K562 (cell line): ENCODE data around the gene SOX18. TPM values are rescaled to one million over a fixed set of nuclear protein-coding genes. Genes with fewer than 3 reads are reported as not detected.

ENCODE experiments used
- HOXB6 ChIP-seq: fragments of 250-450 bp; sonication (Bioruptor Pico); IDR thresholded peaks from 2 replicates; pipeline ENCODE4 v1.5.1; 2022; ENCODE audit warnings: mild to moderate bottlenecking, borderline replicate concordance
- KDM2B ChIP-seq: fragments of 250-450 bp; sonication (Bioruptor Pico); IDR thresholded peaks from 2 replicates; pipeline ENCODE4 v1.8.0; 2021; ENCODE audit warnings: mild to moderate bottlenecking, moderate library complexity
- POLR2G ChIP-seq: fragments of 200-400 bp; formaldehyde crosslinking; IDR thresholded peaks from 2 replicates; pipeline ENCODE4 v1.6.1; 2017; ENCODE audit warnings: low read depth, mild to moderate bottlenecking, antibody characterized with exemption, low read length, moderate library complexity
- SMARCA4 ChIP-seq: fragments of 450-650 bp; IDR thresholded peaks from 2 replicates; pipeline ENCODE4 v1.6.1; 2016
- ZBTB40 ChIP-seq, 2 experiments: fragments of 450-650 bp in 1 of 2; sonication (generic) in 1 of 2; formaldehyde crosslinking in 1 of 2; IDR thresholded peaks; 2 replicates each; pipeline versions ENCODE4 v1.7.1 to v1.9.0; 2016 to 2022; ENCODE audit warnings: inconsistent platforms in 1 of 2, mild to moderate bottlenecking in 1 of 2, missing genetic modification reagents in 1 of 2
- ZNF23 ChIP-seq: fragments of 250-450 bp; sonication (Bioruptor Pico); IDR thresholded peaks from 2 replicates; pipeline ENCODE4 v1.4.0; 2020; ENCODE audit warnings: mild to moderate bottlenecking
- polyA plus RNA-seq, 8 experiments: library from polyadenylated mRNA; depleted of rRNA in 4 of 8; stranded (reverse) in 5 of 8; unstranded in 3 of 8; fragments of >200 nt; fragmentation: Nextera tagmentation in 2 of 8; fragmentation: Illumina TruSeq in 1 of 8; extraction: Ambion mirVana in 2 of 8; extraction: Trizol in 1 of 8; gene quantifications; 2 replicates each; pipeline versions ENCODE4 v1.2.1 to v1.2.3, GENCODE V29; 2011 to 2014; ENCODE audit warnings: inconsistent platforms in 1 of 8, missing spikeins in 1 of 8
- total RNA-seq, 7 experiments: library from RNA; depleted of rRNA in 6 of 7; stranded (reverse); fragments of >200 nt in 6 of 7; fragmentation: Illumina TruSeq in 2 of 7; extraction: Trizol in 2 of 7; gene quantifications; 2 replicates each; pipeline versions ENCODE4 v1.2.1 to v1.2.3, GENCODE V29; 2011 to 2021; ENCODE audit warnings: low replicate concordance in 1 of 7
- TF ChIP-seq, protein P1 (sequence below): sonication (generic); formaldehyde crosslinking; IDR thresholded peaks from 2 replicates; pipeline ENCODE4 v1.8.0; 2022; ENCODE audit warnings: missing genetic modification reagents, mild to moderate bottlenecking, moderate library complexity, borderline replicate concordance

Gene SOX18
- total and polyA plus RNA-seq, 9 of the 15 experiments (the other 6 are each of a cell fraction or from before 2014, with no cell fraction given): 0.15 to 19.8 (median 0.33) TPM

- TF ChIP-seq, protein P1, sequence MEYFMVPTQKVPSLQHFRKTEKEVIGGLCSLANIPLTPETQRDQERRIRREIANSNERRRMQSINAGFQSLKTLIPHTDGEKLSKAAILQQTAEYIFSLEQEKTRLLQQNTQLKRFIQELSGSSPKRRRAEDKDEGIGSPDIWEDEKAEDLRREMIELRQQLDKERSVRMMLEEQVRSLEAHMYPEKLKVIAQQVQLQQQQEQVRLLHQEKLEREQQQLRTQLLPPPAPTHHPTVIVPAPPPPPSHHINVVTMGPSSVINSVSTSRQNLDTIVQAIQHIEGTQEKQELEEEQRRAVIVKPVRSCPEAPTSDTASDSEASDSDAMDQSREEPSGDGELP (CRISPR knock-in tag): peak; percentile 72
- TF ChIP-seq ZBTB40 (IDR thresholded peaks at IDR 0.05) (peak; percentile 78), ZBTB40 (CRISPR knock-in tag; IDR thresholded peaks at IDR 0.05) (no peak), SMARCA4 (peak; percentile 55; the same call in 1 of the 2 replicates), ZNF23 (no peak), KDM2B (CRISPR knock-in tag) (0 out of 2 replicates have a peak, but pooled peaks have one; percentile 65), POLR2G (peak; percentile 83), HOXB6 (CRISPR knock-in tag) (no peak)
Observed at GRCh38 chr20:64042054-64042781, 7.2 kb downstream of the SOX18 start (continued).
